ENCODE measurements around the gene TAAR2. TPM values are rescaled to one million over a fixed set of nuclear protein-coding genes. Genes with fewer than 3 reads are reported as not detected.

The TAAR2 gene
- total and polyA plus RNA-seq, 2 of the 13 experiments (the other 11 are each of a cell fraction or from before 2014, with no cell fraction given) = not detected

DNA sequence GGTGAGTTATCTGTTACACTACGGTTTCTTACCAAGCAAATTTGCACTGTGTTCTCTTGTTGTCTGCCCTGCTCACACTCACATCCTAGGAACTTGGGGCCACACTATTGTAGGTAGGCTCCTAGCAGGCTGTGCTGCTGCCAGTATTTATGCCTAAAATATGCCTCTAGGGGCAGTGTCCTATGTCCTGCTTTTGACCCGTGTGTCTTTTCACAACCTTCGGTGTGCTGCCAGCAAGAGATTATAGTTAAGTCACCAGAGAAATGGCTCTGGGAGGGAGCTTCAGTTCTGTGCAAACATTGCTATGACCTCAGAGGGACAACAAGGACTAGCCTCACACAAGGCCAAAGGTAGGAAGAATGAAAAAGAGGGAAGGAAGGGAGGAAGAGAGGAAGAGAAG, 25.6 kb downstream of the TAAR2 start (continued):
- TF ChIP-seq HNF1A (IDR thresholded peaks at IDR 0.05; ENCODE audit: low read depth) = no peak
- TF ChIP-seq HNF1A (CRISPR knock-in tag; IDR thresholded peaks at IDR 0.05; ENCODE audit: borderline replicate concordance) = no peak
- TF ChIP-seq, protein P1, sequence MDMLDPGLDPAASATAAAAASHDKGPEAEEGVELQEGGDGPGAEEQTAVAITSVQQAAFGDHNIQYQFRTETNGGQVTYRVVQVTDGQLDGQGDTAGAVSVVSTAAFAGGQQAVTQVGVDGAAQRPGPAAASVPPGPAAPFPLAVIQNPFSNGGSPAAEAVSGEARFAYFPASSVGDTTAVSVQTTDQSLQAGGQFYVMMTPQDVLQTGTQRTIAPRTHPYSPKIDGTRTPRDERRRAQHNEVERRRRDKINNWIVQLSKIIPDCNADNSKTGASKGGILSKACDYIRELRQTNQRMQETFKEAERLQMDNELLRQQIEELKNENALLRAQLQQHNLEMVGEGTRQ (IDR thresholded peaks at IDR 0.05; ENCODE audit: low read depth, low read length) = no peak
- TF ChIP-seq, protein P1 (CRISPR knock-in tag; IDR thresholded peaks at IDR 0.05; ENCODE audit: borderline replicate concordance) = no peak
- 0 out of 4 replicates have a peak, but pooled peaks of 1 of the 2 experiments have one; percentile 12 for TF ChIP-seq NR2F1 (CRISPR knock-in tag; IDR thresholded peaks at IDR 0.05)

DNA sequence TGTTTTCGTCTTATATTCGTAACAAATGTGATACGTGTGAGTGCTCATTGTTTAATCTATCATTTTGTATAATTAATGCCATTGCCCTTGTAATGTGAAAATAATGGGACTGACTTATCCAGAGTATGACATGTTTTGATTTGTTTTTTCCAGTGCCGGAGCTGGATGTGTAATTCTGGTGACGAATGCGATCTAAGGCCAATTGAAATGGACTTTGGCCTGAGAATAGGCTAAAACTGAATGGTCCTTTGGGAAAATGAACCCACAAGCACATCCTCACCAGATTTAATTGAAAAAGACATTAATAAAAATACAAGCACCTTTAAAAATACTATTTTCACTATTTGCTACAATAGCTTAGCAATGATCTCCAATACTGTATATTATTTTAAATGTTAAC, 27.9 kb downstream of the TAAR2 start:
- no peak overlapping the region for H3K27ac ChIP-seq (ENCODE audit: extremely low read length, insufficient read depth, low read length)
- H4K20me1 ChIP-seq (ENCODE audit: insufficient read depth, low read length) = no peaks in the 10 kb centered on the region
- ATAC-seq = no peak
- TF ChIP-seq MIER3 (CRISPR knock-in tag; IDR thresholded peaks at IDR 0.05; ENCODE audit: borderline replicate concordance) (no peak), ZNF547 (CRISPR knock-in tag; IDR thresholded peaks at IDR 0.05) (no peak), MXD4 (CRISPR knock-in tag; IDR thresholded peaks at IDR 0.05) (no peak), NR1H2 (CRISPR knock-in tag; IDR thresholded peaks at IDR 0.05; ENCODE audit: borderline replicate concordance, low read depth) (no peak), PRMT3 (CRISPR knock-in tag; IDR thresholded peaks at IDR 0.05; ENCODE audit: borderline replicate concordance, low read depth) (no peak), NFKBIZ (CRISPR knock-in tag; IDR thresholded peaks at IDR 0.05) (no peak)
- TF ChIP-seq, protein P2, sequence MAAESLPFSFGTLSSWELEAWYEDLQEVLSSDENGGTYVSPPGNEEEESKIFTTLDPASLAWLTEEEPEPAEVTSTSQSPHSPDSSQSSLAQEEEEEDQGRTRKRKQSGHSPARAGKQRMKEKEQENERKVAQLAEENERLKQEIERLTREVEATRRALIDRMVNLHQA (CRISPR knock-in tag; IDR thresholded peaks at IDR 0.05) = no peak
- TF ChIP-seq, protein P3, sequence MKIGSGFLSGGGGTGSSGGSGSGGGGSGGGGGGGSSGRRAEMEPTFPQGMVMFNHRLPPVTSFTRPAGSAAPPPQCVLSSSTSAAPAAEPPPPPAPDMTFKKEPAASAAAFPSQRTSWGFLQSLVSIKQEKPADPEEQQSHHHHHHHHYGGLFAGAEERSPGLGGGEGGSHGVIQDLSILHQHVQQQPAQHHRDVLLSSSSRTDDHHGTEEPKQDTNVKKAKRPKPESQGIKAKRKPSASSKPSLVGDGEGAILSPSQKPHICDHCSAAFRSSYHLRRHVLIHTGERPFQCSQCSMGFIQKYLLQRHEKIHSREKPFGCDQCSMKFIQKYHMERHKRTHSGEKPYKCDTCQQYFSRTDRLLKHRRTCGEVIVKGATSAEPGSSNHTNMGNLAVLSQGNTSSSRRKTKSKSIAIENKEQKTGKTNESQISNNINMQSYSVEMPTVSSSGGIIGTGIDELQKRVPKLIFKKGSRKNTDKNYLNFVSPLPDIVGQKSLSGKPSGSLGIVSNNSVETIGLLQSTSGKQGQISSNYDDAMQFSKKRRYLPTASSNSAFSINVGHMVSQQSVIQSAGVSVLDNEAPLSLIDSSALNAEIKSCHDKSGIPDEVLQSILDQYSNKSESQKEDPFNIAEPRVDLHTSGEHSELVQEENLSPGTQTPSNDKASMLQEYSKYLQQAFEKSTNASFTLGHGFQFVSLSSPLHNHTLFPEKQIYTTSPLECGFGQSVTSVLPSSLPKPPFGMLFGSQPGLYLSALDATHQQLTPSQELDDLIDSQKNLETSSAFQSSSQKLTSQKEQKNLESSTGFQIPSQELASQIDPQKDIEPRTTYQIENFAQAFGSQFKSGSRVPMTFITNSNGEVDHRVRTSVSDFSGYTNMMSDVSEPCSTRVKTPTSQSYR (CRISPR knock-in tag; IDR thresholded peaks at IDR 0.05; ENCODE audit: borderline replicate concordance) = no peak

More for the DNA sequence above, 27.9 kb downstream of the TAAR2 start:
- no peaks in the 10 kb centered on the region for H3K4me1 ChIP-seq (ENCODE audit: insufficient read depth, low read length)
- no peak overlapping the region for H3K9ac ChIP-seq (ENCODE audit: insufficient read depth, low read depth, low read length)
- WGBS (ENCODE audit: low lambda C conversion rate) = 20% methylated on average over 6 of the region's 6 CpGs
- intact Hi-C loops (cut with micrococcal nuclease; ENCODE audit: unreplicated experiment) = loop anchor here (5.0 kb wide), 2 partner anchors 46 to 171 kb away; no protein-coding TSS in a partner anchor
- H3K79me2 ChIP-seq (ENCODE audit: insufficient read depth, low read length) = no peaks in the 10 kb centered on the region
- BruUV-seq (replicated peaks) = no TSS peak
- in situ Hi-C loops (cut with HindIII; ENCODE audit: extremely low pct_ligation_motif_present, low pct_unique_long_range_greater_than_20kb) = no loop called here
- no peak overlapping the region for H2AFZ ChIP-seq (ENCODE audit: low read length)
- no peaks in the 10 kb centered on the region for H3K36me3 ChIP-seq (replicated peaks in 1 of 2; ENCODE audit: control insufficient read depth in 1 of 2, insufficient read depth in 2 of 2, low read length in 2 of 2)
- ChIA-PET CTCF (ENCODE audit: low intra/inter-chr PET ratio, low total read pairs) (no interaction called here), POLR2A (no interaction called here)
- H3K27me3 ChIP-seq (ENCODE audit: control insufficient read depth in 1 of 2, insufficient read depth in 2 of 2, low read length in 2 of 2) = no peaks in the 10 kb centered on the region; a peak in 1 of 5 replicates
- H3K4me2 ChIP-seq (ENCODE audit: low read depth, low read length) = no peak overlapping the region
- H3K4me3 ChIP-seq (replicated peaks in 1 of 3; ENCODE audit: insufficient read depth in 1 of 3, low read depth in 2 of 3, low read length in 3 of 3) = no peak overlapping the region
- DNase-seq (ENCODE audit: low spot score) (no peak), FAIRE-seq (no peak)
- H3K9me3 ChIP-seq (ENCODE audit: low read length) = no peaks in the 10 kb centered on the region
